ENCODE results near the gene FRMD8. TPM values are rescaled to one million over a fixed set of nuclear protein-coding genes. Genes with fewer than 3 reads are reported as not detected.

Gene FRMD8
- total RNA-seq, 4 donors from 2014 or later: 96.5 to 226 (median 128) TPM

GRCh38 chr11:65351511-65351910 lies 34.9 kb upstream of the FRMD8 start:
- Histone ChIP-seq H3K27ac (no peak overlapping the region), H3K9me3 (no peaks in the 10 kb centered on the region), H3K4me1 (peaks cover 0 to 26% (median 9%) of the 10 kb centered on the region in 4 donors), H3K36me3 (peaks cover 0 to 62% (median 36%) of the 10 kb centered on the region in 3 donors), H3K4me3 (no peak overlapping the region), H3K27me3 (peaks cover 0 to 5% of the 10 kb centered on the region in 2 donors)
- 81 to 97% methylated on average over 2 of the region's 2 CpGs for WGBS, 2 donors
- no peak for DNase-seq (ENCODE audit: low spot score in 2 of 2)
- TF ChIP-seq, protein P1, sequence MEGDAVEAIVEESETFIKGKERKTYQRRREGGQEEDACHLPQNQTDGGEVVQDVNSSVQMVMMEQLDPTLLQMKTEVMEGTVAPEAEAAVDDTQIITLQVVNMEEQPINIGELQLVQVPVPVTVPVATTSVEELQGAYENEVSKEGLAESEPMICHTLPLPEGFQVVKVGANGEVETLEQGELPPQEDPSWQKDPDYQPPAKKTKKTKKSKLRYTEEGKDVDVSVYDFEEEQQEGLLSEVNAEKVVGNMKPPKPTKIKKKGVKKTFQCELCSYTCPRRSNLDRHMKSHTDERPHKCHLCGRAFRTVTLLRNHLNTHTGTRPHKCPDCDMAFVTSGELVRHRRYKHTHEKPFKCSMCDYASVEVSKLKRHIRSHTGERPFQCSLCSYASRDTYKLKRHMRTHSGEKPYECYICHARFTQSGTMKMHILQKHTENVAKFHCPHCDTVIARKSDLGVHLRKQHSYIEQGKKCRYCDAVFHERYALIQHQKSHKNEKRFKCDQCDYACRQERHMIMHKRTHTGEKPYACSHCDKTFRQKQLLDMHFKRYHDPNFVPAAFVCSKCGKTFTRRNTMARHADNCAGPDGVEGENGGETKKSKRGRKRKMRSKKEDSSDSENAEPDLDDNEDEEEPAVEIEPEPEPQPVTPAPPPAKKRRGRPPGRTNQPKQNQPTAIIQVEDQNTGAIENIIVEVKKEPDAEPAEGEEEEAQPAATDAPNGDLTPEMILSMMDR (IDR thresholded peaks at IDR 0.05): no peak
- TF ChIP-seq POLR2A (IDR thresholded peaks at IDR 0.05) (no peak), EP300 (IDR thresholded peaks at IDR 0.05) (no peak)

DNA sequence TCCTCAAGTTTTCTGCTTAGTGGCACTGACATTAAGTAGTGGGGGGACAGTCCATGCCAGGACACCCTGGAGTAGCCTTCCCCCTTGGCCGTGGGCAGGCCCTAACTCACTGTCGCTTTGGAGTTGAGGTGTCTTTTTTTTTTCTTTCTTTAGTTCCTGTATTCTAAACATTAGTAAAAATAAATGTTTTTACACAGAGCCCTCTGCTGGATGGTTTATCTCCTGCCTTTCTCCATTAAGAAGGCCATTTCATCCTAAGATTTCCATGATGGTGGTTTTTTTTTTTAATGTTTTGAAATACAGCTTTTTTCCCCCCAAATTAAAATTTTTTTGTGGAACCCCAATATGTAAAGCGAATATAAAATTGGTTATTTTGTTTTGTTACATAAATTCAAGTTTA lies 33.7 kb upstream of the FRMD8 start:
- Histone ChIP-seq H3K27me3 (peaks cover 0 to 6% of the 10 kb centered on the region in 2 donors), H3K4me3 (no peak overlapping the region), H3K4me1 (peaks cover 0 to 26% (median 9%) of the 10 kb centered on the region in 4 donors), H3K9me3 (no peaks in the 10 kb centered on the region), H3K36me3 (peaks cover 0 to 50% (median 23%) of the 10 kb centered on the region in 3 donors), H3K27ac (no peak overlapping the region)
- WGBS, 2 donors: 65 to 77% methylated on average over 3 of the region's 3 CpGs
- DNase-seq (ENCODE audit: low spot score in 2 of 2): no peak
- TF ChIP-seq POLR2A (IDR thresholded peaks at IDR 0.05) (no peak), EP300 (IDR thresholded peaks at IDR 0.05) (no peak)
- TF ChIP-seq, protein P1 (IDR thresholded peaks at IDR 0.05): peak in 1 of 5 experiments; percentile 19

- H3K4me3 ChIP-seq: no peak overlapping the region
- peaks cover 0 to 6% of the 10 kb centered on the region in 2 donors for H3K27me3 ChIP-seq
- TF ChIP-seq, protein P1 (IDR thresholded peaks at IDR 0.05): no peak
- TF ChIP-seq POLR2A (IDR thresholded peaks at IDR 0.05) (no peak), EP300 (IDR thresholded peaks at IDR 0.05) (no peak)
- DNase-seq (ENCODE audit: low spot score in 2 of 2): no peak
- peaks cover 0 to 26% (median 9%) of the 10 kb centered on the region in 4 donors for H3K4me1 ChIP-seq
- peaks cover 0 to 44% (median 19%) of the 10 kb centered on the region in 3 donors for H3K36me3 ChIP-seq
- no peak overlapping the region for H3K27ac ChIP-seq
- H3K9me3 ChIP-seq: no peaks in the 10 kb centered on the region
- 79 to 86% methylated on average over 7 of the region's 7 CpGs for WGBS, 2 donors
Measured at GRCh38 chr11:65353376-65353775, 33.1 kb upstream of the FRMD8 start.

GRCh38 chr11:65353900-65354264 lies 32.6 kb upstream of the FRMD8 start:
- Histone ChIP-seq H3K27me3 (peaks cover 0 to 6% of the 10 kb centered on the region in 2 donors), H3K36me3 (peaks cover 0 to 39% (median 14%) of the 10 kb centered on the region in 3 donors), H3K9me3 (no peaks in the 10 kb centered on the region), H3K4me1 (peaks cover 0 to 26% (median 9%) of the 10 kb centered on the region in 4 donors), H3K27ac (peak overlapping the region in 3 of 4 donors; percentile 36 to 80 (median 72)), H3K4me3 (peak overlapping the region; percentile 22 to 83 (median 66))
- no peak for DNase-seq (ENCODE audit: low spot score in 2 of 2)
- 11 to 18% methylated on average over 16 of the region's 16 CpGs for WGBS, 2 donors
- TF ChIP-seq POLR2A (IDR thresholded peaks at IDR 0.05) (no peak), EP300 (IDR thresholded peaks at IDR 0.05) (no peak)
- TF ChIP-seq, protein P1 (IDR thresholded peaks at IDR 0.05): no peak

DNA sequence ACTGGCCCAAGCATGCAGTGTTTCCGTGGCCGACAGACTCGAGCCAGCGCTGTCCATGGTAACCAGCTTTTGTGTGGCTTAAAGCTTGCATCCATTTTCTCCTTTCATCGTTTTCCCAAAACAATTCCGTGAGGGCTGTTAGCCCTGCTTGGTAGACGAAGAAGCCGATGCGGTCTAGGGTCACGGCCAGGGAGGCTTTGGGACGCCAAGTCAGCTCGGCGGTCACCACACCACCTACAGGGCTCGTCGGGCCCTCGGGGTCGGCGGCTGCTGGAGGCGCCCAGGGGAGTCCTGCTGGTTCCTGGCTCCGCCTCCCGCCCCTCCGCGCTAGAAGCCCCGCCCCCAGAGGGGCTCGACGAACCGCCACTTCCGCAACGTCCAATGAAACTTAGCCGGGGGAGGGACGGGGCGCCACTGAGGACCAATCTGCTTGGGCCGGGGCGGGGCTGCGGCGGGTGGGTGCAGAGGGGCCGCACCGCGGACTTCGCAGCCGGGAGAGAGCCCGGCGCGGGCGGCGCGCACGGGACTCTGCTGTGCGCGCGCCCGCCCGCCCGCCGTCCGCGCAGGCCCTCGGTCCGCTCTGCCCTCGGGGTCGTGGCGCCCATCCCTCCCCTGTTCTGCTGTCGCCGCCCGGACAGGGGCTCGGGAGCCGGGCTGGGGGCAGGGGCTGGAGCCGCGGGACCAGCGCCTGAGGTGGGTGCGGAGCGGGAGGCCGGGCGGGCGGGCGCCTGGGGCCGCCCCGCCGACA lies 32.0 kb upstream of the FRMD8 start, which contains the start of gene TIGD3:
TSS of gene TIGD3 (plus strand) at position 487 of the 748 bp plus-strand sequence. CDS start 1,058 bp downstream, outside the sequence.
- peaks cover 0 to 6% of the 10 kb centered on the region in 2 donors for H3K27me3 ChIP-seq
- peaks cover 0 to 33% (median 10%) of the 10 kb centered on the region in 3 donors for H3K36me3 ChIP-seq
- peaks cover 0 to 26% (median 9%) of the 10 kb centered on the region in 4 donors for H3K4me1 ChIP-seq
- peak within 1 kb of the TSS; percentile 21 to 85 (median 58) for H3K27ac ChIP-seq
- no peaks in the 10 kb centered on the region for H3K9me3 ChIP-seq
- TF ChIP-seq EP300 (IDR thresholded peaks at IDR 0.05): peak in 1 of 2 donors; percentile 62
- peak; percentile 60 to 81 for TF ChIP-seq POLR2A (IDR thresholded peaks at IDR 0.05)
- TF ChIP-seq, protein P1 (IDR thresholded peaks at IDR 0.05): peak in 1 of 5 experiments; percentile 11
- H3K4me3 ChIP-seq: peak within 1 kb of the TSS; percentile 34 to 83 (median 66)
- 0% methylated on average over 14 to 18 of the region's 79 CpGs for WGBS, 2 donors
- DNase-seq (ENCODE audit: low spot score in 2 of 2): peak; percentile 95 to 96
